T-cell (primary cell): ENCODE results near the gene HMG20A. TPM values are rescaled to one million over a fixed set of nuclear protein-coding genes. Genes with fewer than 3 reads are reported as not detected.

Source experiments
- ATAC-seq, 4 experiments: fragments of 200-7000 bp in 3 of 4; fragments of 150-1000 bp in 1 of 4; cut with Tn5 transposase; replicated peaks in 1 of 4; 1 replicate in 3 of 4; 2 replicates in 1 of 4; pipeline ENCODE4 v1.10.0; 2021; ENCODE audit warnings: moderate library complexity in 3 of 4, mild to moderate bottlenecking in 2 of 4, moderate number of reproducible peaks in 1 of 4
- CTCF ChIA-PET, 2 donors: fragments of 300-600 bp; sonication (Branson Sonifier 250); formaldehyde crosslinking; loops; one replicate each; lab custom pipeline; 2022; ENCODE audit warnings: antibody characterized with exemption in 2 of 2; lab: Charles Lee
- POLR2A ChIA-PET, 2 donors: fragments of 300-600 bp; sonication (Branson Sonifier 250); formaldehyde crosslinking; loops; one replicate each; lab custom pipeline; 2022; ENCODE audit warnings: antibody characterized with exemption in 2 of 2; lab: Charles Lee
- DNase-seq, 35 experiments: peaks; one replicate each; pipeline versions ENCODE4 v3.0.0 to v3.0.0-alpha.2; 2013 to 2023
- H3K27ac ChIP-seq: one replicate; pipeline ENCODE4 v1.5.1; 2013; ENCODE audit warnings: low read length
- H3K27me3 ChIP-seq, 2 experiments: replicated peaks in 1 of 2; 1 replicate in 1 of 2; 2 replicates in 1 of 2; pipeline versions ENCODE4 v1.6.1 to v1.7.0; 2013; ENCODE audit warnings: low read length in 1 of 2, mixed read lengths in 1 of 2; ENCODE audit not compliant: control insufficient read depth in 2 of 2, insufficient read depth in 2 of 2; ENCODE audit errors: extremely low read depth in 1 of 2
- H3K36me3 ChIP-seq, 2 donors: 1 replicate in 1 of 2; 2 replicates in 1 of 2; pipeline versions ENCODE4 v1.6.1 to v1.7.0; 2013; ENCODE audit warnings: low read length in 1 of 2; ENCODE audit not compliant: control insufficient read depth in 2 of 2, insufficient read depth in 1 of 2; ENCODE audit errors: extremely low read depth in 1 of 2
- H3K4me1 ChIP-seq, 2 experiments: 1 replicate in 1 of 2; 2 replicates in 1 of 2; pipeline versions ENCODE4 v1.6.1 to v1.7.0; 2013; ENCODE audit warnings: low read length in 2 of 2, mixed read lengths in 1 of 2; ENCODE audit not compliant: insufficient read depth in 2 of 2, control insufficient read depth in 1 of 2; ENCODE audit errors: extremely low read depth in 1 of 2
- H3K4me3 ChIP-seq, 2 donors: 1 replicate in 1 of 2; 2 replicates in 1 of 2; pipeline versions ENCODE4 v1.5.1 to v1.7.0; 2013; ENCODE audit warnings: mild to moderate bottlenecking in 2 of 2, low read length in 1 of 2, moderate library complexity in 1 of 2; ENCODE audit not compliant: control insufficient read depth in 1 of 2; ENCODE audit errors: extremely low read depth in 1 of 2
- H3K9me3 ChIP-seq: 2 replicates; pipeline ENCODE4 v1.7.0; 2013
- H3K27ac Mint-ChIP-seq, 2 donors: one replicate each; pipeline ENCODE4 v1.8.0; 2020 to 2021; ENCODE audit warnings: mild to moderate bottlenecking in 2 of 2, mixed read lengths in 2 of 2
- H3K27me3 Mint-ChIP-seq, 2 donors: one replicate each; pipeline ENCODE4 v1.8.0; 2021 to 2022; ENCODE audit warnings: mixed read lengths in 2 of 2
- H3K36me3 Mint-ChIP-seq: one replicate; pipeline ENCODE4 v1.8.0; 2021; ENCODE audit warnings: mixed read lengths
- H3K4me1 Mint-ChIP-seq, 3 donors: one replicate each; pipeline ENCODE4 v1.8.0; 2020 to 2022; ENCODE audit warnings: mixed read lengths in 3 of 3, mild to moderate bottlenecking in 1 of 3
- H3K4me3 Mint-ChIP-seq, 3 donors: one replicate each; pipeline ENCODE4 v1.8.0; 2020 to 2022; ENCODE audit warnings: mild to moderate bottlenecking in 3 of 3, mixed read lengths in 3 of 3, moderate library complexity in 3 of 3
- H3K9me3 Mint-ChIP-seq, 3 donors: one replicate each; pipeline ENCODE4 v1.8.0; 2020 to 2022; ENCODE audit warnings: mixed read lengths in 3 of 3
- WGBS: methylation state at CpG from one replicate; pipeline ENCODE4 v1.1.5; 2013; ENCODE audit warnings: missing lambda C conversion rate; ENCODE audit not compliant: insufficient coverage; 5-methylcytosine and 5-hydroxymethylcytosine counted together
- total RNA-seq, 35 experiments: library from RNA in 6 of 35; stranded (reverse) in 6 of 35; fragments of 120-200 nt in 1 of 35; gene quantifications; one replicate each; pipeline versions ENCODE4 v1.2.1 to v1.2.4 and lab custom pipeline; 2013 to 2026

Gene HMG20A
- total RNA-seq, 5 donors from 2014 or later (not counting 1 experiment from before 2014, with no cell fraction given), result 34.2 to 48.3 (median 42.0) TPM

- Histone ChIP-seq H3K4me1 (no peaks in the 10 kb centered on the region), H3K27me3 (peaks cover 0 to 18% of the 10 kb centered on the region in 2 experiments), H3K36me3 (no peaks in the 10 kb centered on the region), H3K4me3 (no peak overlapping the region), H3K9me3 (no peaks in the 10 kb centered on the region), H3K27ac (no peak overlapping the region)
- Mint-ChIP-seq H3K9me3 (no peaks in the 10 kb centered on the region), H3K36me3 (no peaks in the 10 kb centered on the region), H3K4me3 (no peak overlapping the region), H3K27ac (no peak overlapping the region), H3K27me3 (peaks cover 0 to 3% of the 10 kb centered on the region in 2 donors), H3K4me1 (no peaks in the 10 kb centered on the region)
- 84% methylated on average over 20 of the region's 26 CpGs for WGBS
- DNase-seq, result no peak
- CTCF ChIA-PET, result no interaction called here
- POLR2A ChIA-PET, result no interaction called here
- no peak for ATAC-seq
Observed at GRCh38 chr15:77531191-77532000, 110.7 kb downstream of the HMG20A start.

GRCh38 chr15:77532067-77532710 lies 111.5 kb downstream of the HMG20A start:
- Histone ChIP-seq H3K4me3 (no peak overlapping the region), H3K27ac (no peak overlapping the region), H3K36me3 (no peaks in the 10 kb centered on the region), H3K27me3 (peaks cover 0 to 23% of the 10 kb centered on the region in 2 experiments), H3K9me3 (no peaks in the 10 kb centered on the region), H3K4me1 (no peaks in the 10 kb centered on the region)
- H3K9me3 Mint-ChIP-seq, result no peaks in the 10 kb centered on the region
- POLR2A ChIA-PET, result interaction anchor here in 1 of 2 donors (0.5 kb wide), 1 partner anchor 29 kb away, joined by 5 read pairs; no protein-coding TSS in a partner anchor
- DNase-seq (no peak), ATAC-seq (no peak)
- WGBS, result 67% methylated on average over 1 of the region's 3 CpGs
- no peaks in the 10 kb centered on the region for H3K4me1 Mint-ChIP-seq
- peaks cover under 1 to 3% of the 10 kb centered on the region in 2 donors for H3K27me3 Mint-ChIP-seq
- H3K36me3 Mint-ChIP-seq, result no peaks in the 10 kb centered on the region
- H3K4me3 Mint-ChIP-seq, result no peak overlapping the region
- H3K27ac Mint-ChIP-seq, result no peak overlapping the region
- CTCF ChIA-PET, result no interaction called here

DNA sequence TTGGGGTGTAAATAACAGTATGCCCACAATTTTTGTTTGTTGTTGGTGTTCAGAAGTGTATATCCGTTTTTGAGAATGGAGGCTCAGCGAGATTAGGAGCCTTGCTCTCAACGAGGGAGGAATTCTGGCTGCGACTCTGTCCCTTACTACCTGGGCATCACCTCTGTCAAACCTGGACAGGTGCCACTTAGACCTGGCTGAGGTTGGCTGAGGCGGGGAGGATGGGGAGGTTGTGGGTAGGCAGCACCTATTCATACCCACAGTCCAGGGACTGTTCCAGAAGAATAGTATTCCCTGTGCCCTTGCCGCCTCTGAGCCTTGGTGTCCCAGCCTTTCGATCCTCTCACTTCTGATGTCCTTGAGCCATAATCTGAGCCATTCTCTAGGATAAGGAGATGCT lies 112.2 kb downstream of the HMG20A start:
- POLR2A ChIA-PET, result no interaction called here
- Mint-ChIP-seq H3K4me3 (no peak overlapping the region), H3K27me3 (peaks cover 3 to 5% of the 10 kb centered on the region in 2 donors), H3K27ac (no peak overlapping the region), H3K36me3 (no peaks in the 10 kb centered on the region), H3K4me1 (no peaks in the 10 kb centered on the region), H3K9me3 (no peaks in the 10 kb centered on the region)
- Histone ChIP-seq H3K27me3 (peaks cover 0 to 28% of the 10 kb centered on the region in 2 experiments), H3K4me3 (no peak overlapping the region), H3K4me1 (no peaks in the 10 kb centered on the region), H3K36me3 (no peaks in the 10 kb centered on the region), H3K27ac (no peak overlapping the region), H3K9me3 (no peaks in the 10 kb centered on the region)
- WGBS, result 50% methylated on average over 5 of the region's 7 CpGs
- no peak for ATAC-seq
- DNase-seq, result no peak
- CTCF ChIA-PET, result interaction anchor here in 1 of 2 donors (0.6 kb wide), 1 partner anchor 35 kb away, joined by 3 read pairs; no protein-coding TSS in a partner anchor

- Mint-ChIP-seq H3K27me3 (peaks cover 3 to 6% of the 10 kb centered on the region in 2 donors), H3K4me1 (peaks cover 0 to 4% (median 0%) of the 10 kb centered on the region in 3 donors), H3K36me3 (no peaks in the 10 kb centered on the region), H3K9me3 (no peaks in the 10 kb centered on the region), H3K27ac (no peak overlapping the region), H3K4me3 (no peak overlapping the region)
- Histone ChIP-seq H3K27ac (no peak overlapping the region), H3K4me1 (no peaks in the 10 kb centered on the region), H3K27me3 (peaks cover 0 to 31% of the 10 kb centered on the region in 2 experiments), H3K36me3 (no peaks in the 10 kb centered on the region), H3K9me3 (no peaks in the 10 kb centered on the region), H3K4me3 (no peak overlapping the region)
- WGBS, result no CpG with 5 or more reads among the region's 13 CpGs
- ATAC-seq, result no peak
- CTCF ChIA-PET, result interaction anchor here in 1 of 2 donors (0.6 kb wide), 1 partner anchor 36 kb away, joined by 3 read pairs; no protein-coding TSS in a partner anchor
- POLR2A ChIA-PET, result no interaction called here
- no peak for DNase-seq
Observed at GRCh38 chr15:77533578-77534430, 113.1 kb downstream of the HMG20A start.

Other genes with a start within 250 kb of the HMG20A start
- 10 to 100 TPM in 3 of 5 donors, 1 to 10 TPM in 2; 9.4 to 17.7 (median 10.9) TPM for gene PEAK1, start 784 bp upstream of the HMG20A start, total RNA-seq
- under 1 TPM in 2 of 5 donors, not detected in 3; 0.09 to 0.19 TPM for gene LINGO1, start 212.0 kb downstream of the HMG20A start, total RNA-seq